Muscle layer of colon (tissue), 2 donors: ENCODE data around the gene TUBB.

Experiments used
- H3K27ac ChIP-seq: one replicate; pipeline ENCODE4 v1.7.0; 2013; ENCODE audit warnings: low read depth, mild to moderate bottlenecking, low read length, moderate library complexity
- H3K27me3 ChIP-seq, 2 donors: one replicate each; pipeline ENCODE4 v1.7.0; 2013; ENCODE audit warnings: low read length in 2 of 2, mild to moderate bottlenecking in 2 of 2; ENCODE audit not compliant: insufficient read depth in 2 of 2, control insufficient read depth in 1 of 2
- H3K36me3 ChIP-seq: one replicate; pipeline ENCODE4 v1.7.0; 2013; ENCODE audit warnings: mild to moderate bottlenecking, low read length; ENCODE audit not compliant: insufficient read depth
- H3K4me1 ChIP-seq: one replicate; pipeline ENCODE4 v1.7.0; 2013; ENCODE audit warnings: mild to moderate bottlenecking, low read length; ENCODE audit not compliant: insufficient read depth
- H3K4me3 ChIP-seq, 2 donors: one replicate each; pipeline ENCODE4 v1.7.0; 2013; ENCODE audit warnings: low read length in 2 of 2, low read depth in 1 of 2, mild to moderate bottlenecking in 1 of 2, moderate library complexity in 1 of 2
- H3K9ac ChIP-seq: one replicate; pipeline ENCODE4 v1.7.0; 2013; ENCODE audit warnings: low read length
- H3K9me3 ChIP-seq: one replicate; pipeline ENCODE4 v1.7.0; 2013; ENCODE audit warnings: mild to moderate bottlenecking, low read length
- donor health status: abdominal sarcoma.
- donor health status: Adenocarcinoma of cecum.

Gene TUBB

DNA sequence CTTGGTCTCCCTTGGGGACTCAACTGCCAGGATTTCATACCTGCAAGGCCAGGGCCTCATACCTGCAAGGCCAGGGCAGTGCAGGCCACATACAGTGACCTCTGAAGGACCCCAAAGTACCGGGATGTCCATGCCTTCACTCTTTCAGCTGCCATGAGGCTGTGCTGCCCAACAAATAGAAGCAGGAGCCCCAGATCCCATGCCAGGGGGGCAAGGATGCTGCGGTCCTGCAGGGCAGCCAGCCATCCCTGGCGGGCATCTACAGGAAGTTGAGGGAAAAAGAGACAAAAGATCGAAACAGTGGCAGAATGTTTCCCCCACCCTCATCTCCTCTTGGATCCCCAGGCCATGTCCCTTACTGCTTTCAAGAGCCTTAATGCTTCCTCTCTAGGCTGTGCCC is 30.2 kb upstream of the TUBB start:
- H3K9ac ChIP-seq = peak overlapping the region; percentile 28
- H3K27me3 ChIP-seq = no peaks in the 10 kb centered on the region
- peaks cover 33% of the 10 kb centered on the region for H3K4me1 ChIP-seq
- H3K4me3 ChIP-seq = peak overlapping the region in 1 of 2 donors; percentile 60
- no peaks in the 10 kb centered on the region for H3K9me3 ChIP-seq
- H3K36me3 ChIP-seq = no peaks in the 10 kb centered on the region
- H3K27ac ChIP-seq = peak overlapping the region; percentile 88

GRCh38 chr6:30690403-30691207 is 29.5 kb upstream of the TUBB start, which contains the start of gene NRM:
Gene NRM (minus strand): TSS chr6:30690984. CDS start chr6:30690974, 10 bp downstream.
- no peaks in the 10 kb centered on the region for H3K9me3 ChIP-seq
- H3K4me1 ChIP-seq = peaks cover 33% of the 10 kb centered on the region
- H3K36me3 ChIP-seq = no peaks in the 10 kb centered on the region
- H3K9ac ChIP-seq = peak within 1 kb of the TSS; percentile 40
- peak within 1 kb of the TSS; percentile 88 for H3K27ac ChIP-seq
- H3K27me3 ChIP-seq = no peaks in the 10 kb centered on the region
- peak within 1 kb of the TSS; percentile 60 to 89 for H3K4me3 ChIP-seq

DNA sequence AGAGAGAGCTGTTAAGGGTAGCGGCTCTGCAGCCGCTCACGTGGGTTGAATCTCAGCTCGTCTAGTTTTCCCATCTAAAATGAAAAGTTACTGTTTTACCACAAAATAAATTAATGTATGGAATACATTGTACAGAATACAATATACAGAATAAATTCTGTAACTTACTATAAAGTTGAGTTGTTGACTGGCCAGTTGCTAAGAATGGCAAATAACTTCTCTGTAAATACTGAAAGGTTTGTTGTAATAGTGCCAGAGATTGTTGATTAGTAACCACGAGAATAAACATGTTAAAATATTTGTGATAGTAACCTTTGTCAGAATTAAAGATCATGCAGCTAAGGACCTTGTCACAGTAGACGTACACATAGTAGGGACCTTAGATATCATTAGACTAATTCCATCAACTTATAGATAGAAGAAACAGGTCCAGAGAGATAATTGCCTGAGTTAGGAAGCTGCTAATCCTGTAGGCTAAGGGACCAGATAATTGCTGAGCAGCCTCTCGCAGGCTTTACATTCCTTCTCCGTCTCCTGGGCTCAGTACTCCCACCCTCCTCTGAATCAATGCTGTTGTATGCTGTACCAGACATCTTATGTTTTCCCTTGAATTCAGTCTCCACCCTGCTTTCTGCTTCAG is 28.8 kb upstream of the TUBB start:
- Histone ChIP-seq H3K4me3 (peak overlapping the region; percentile 60 to 89), H3K4me1 (peaks cover 33% of the 10 kb centered on the region), H3K9me3 (no peaks in the 10 kb centered on the region), H3K9ac (peak overlapping the region; percentile 40), H3K27ac (peak overlapping the region; percentile 88), H3K27me3 (no peaks in the 10 kb centered on the region), H3K36me3 (no peaks in the 10 kb centered on the region)

DNA sequence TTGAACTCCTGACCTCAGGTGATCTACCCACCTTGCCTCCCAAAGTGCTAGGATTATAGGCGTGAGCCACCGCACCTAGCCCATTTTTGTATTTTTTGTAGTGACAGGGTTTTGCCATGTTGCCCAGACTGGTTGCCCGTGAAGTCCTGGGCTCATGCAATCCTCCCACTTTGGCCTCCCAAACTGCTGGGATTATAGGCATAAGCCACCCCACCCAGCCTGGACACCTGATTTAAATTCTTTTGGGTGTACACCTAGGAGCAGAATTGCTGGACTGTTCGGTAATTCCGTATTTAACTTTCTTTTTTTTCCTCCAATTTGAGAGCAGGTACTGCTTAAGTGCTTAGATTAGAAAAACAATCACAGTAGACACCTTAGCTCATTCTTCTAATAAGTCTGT is 23.7 kb upstream of the TUBB start:
- Histone ChIP-seq H3K4me3 (no peak overlapping the region), H3K9ac (no peak overlapping the region), H3K36me3 (peaks cover 5% of the 10 kb centered on the region), H3K9me3 (no peaks in the 10 kb centered on the region), H3K27ac (no peak overlapping the region), H3K4me1 (peaks cover 2% of the 10 kb centered on the region), H3K27me3 (no peaks in the 10 kb centered on the region)

DNA sequence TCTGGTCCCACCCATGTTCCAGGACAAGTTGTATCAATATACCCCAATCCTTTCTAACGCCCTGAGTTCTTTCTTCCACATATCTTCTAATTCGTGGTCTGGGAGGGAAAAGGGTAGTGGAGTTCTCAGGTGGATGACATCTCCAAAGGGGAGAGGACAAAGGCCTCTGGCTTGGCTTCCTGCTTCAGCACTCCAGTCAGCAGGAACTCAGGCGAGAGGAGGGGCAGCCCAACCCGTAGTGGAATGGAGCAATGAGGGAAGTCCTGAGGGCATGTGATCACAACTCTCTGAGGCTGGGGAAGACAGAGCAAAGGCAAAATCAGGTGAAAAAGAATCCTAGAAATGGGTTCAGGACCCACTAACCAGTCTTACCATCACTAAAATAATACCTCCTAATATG is 19.8 kb upstream of the TUBB start:
- Histone ChIP-seq H3K27me3 (no peaks in the 10 kb centered on the region), H3K9me3 (no peaks in the 10 kb centered on the region), H3K4me3 (no peak overlapping the region), H3K27ac (no peak overlapping the region), H3K36me3 (peaks cover 33% of the 10 kb centered on the region), H3K9ac (no peak overlapping the region), H3K4me1 (no peaks in the 10 kb centered on the region)

GRCh38 chr6:30703011-30703410 is 17.1 kb upstream of the TUBB start:
- no peaks in the 10 kb centered on the region for H3K9me3 ChIP-seq
- no peaks in the 10 kb centered on the region for H3K4me1 ChIP-seq
- H3K36me3 ChIP-seq = peaks cover 43% of the 10 kb centered on the region
- no peak overlapping the region for H3K4me3 ChIP-seq
- H3K27me3 ChIP-seq = no peaks in the 10 kb centered on the region
- H3K27ac ChIP-seq = no peak overlapping the region
- no peak overlapping the region for H3K9ac ChIP-seq

DNA sequence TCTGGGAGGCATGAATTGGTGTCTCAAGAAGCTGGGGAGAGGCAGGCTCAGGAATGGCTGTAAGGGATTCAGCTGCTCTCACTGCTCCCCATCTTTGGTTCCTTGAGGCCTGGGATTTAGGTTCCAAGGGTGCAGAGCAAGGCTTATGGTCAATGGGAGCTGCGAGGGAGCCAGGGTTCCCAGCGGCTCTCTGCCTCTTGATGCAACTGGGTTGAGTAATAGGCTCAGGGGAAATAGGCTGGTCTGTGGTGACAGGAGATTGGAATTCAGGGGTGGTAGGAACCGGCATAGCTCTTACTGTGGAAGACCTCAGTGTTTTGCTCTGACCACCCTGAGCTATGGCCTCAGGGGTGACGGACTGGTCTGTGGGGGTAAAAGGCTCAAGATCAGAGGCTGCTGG is 16.3 kb upstream of the TUBB start:
- H3K9me3 ChIP-seq = no peaks in the 10 kb centered on the region
- peaks cover 48% of the 10 kb centered on the region for H3K36me3 ChIP-seq
- H3K27ac ChIP-seq = no peak overlapping the region
- no peaks in the 10 kb centered on the region for H3K4me1 ChIP-seq
- H3K27me3 ChIP-seq = no peaks in the 10 kb centered on the region
- no peak overlapping the region for H3K4me3 ChIP-seq
- no peak overlapping the region for H3K9ac ChIP-seq

- H3K9ac ChIP-seq = no peak overlapping the region
- H3K4me1 ChIP-seq = no peaks in the 10 kb centered on the region
- peaks cover 45% of the 10 kb centered on the region for H3K36me3 ChIP-seq
- no peaks in the 10 kb centered on the region for H3K27me3 ChIP-seq
- no peaks in the 10 kb centered on the region for H3K9me3 ChIP-seq
- H3K4me3 ChIP-seq = no peak overlapping the region
- no peak overlapping the region for H3K27ac ChIP-seq
These were observed 14.5 kb upstream of the TUBB start for GRCh38 chr6:30705620-30706019.

DNA sequence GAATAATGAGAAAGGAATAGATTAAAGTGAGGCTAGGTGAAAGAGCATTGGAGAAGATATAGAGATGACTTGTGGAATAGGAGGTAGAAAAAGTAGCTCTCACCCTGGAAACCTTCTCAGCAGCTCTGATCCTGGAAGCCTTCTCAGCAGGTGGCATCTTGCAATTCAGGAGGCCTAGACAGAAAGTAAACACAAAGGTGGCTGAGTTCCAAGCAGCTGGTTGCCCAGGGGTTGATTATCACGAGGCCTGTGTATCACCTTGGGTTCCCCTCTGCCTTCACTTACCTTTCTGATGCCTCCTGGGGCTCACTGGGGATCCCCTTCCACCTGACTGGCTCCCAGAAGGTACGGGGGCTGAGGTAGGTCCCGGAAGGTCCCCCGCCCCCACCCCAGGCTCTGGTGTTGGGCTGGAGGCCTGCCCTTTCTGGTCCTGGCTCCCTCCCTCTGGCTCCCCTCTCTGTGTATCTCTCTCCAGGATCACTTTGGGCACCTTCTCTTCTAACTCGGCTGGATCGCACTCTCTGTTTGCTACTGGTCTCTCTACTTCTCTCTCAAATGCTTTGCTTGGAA is 12.8 kb upstream of the TUBB start:
- H3K9me3 ChIP-seq = no peaks in the 10 kb centered on the region
- H3K36me3 ChIP-seq = peaks cover 60% of the 10 kb centered on the region
- no peak overlapping the region for H3K27ac ChIP-seq
- H3K4me1 ChIP-seq = no peaks in the 10 kb centered on the region
- H3K4me3 ChIP-seq = no peak overlapping the region
- no peak overlapping the region for H3K9ac ChIP-seq
- no peaks in the 10 kb centered on the region for H3K27me3 ChIP-seq

DNA sequence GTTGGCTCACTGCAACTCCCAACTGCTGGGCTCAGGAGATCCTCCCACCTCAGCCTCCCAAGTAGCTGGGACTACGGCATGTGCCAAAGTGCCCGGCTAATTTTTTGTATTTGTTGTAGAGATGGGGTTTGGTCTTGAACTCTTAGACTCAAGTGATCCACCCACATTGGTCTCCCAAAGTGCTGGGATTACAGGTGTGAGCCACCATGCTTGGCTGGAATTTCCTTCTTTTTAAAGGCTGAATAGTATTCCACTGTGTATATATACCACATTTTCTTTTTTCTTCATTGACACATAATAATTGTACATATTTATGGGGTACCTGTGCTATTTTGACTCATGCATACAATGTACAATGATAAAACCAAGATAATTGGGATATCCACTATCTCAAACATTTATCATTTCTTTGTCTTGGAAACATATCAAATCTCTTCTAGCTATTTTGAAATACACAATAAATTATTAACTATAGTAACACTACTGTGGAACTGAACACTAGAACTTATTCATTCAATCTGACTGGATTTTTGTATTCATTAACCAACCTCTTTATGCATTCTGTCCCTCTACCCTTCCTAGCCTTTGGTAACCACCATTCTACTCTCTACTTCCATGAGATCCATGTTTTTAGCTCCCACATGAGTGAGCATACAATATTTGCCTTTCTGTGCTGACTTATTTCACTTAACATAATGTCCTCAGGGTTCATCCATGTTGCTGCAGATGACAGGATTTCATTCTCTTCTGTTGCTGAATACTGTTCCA is 10.9 kb upstream of the TUBB start:
- H3K27me3 ChIP-seq = no peaks in the 10 kb centered on the region
- no peak overlapping the region for H3K4me3 ChIP-seq
- no peak overlapping the region for H3K27ac ChIP-seq
- H3K4me1 ChIP-seq = no peaks in the 10 kb centered on the region
- peaks cover 61% of the 10 kb centered on the region for H3K36me3 ChIP-seq
- H3K9me3 ChIP-seq = no peaks in the 10 kb centered on the region
- no peak overlapping the region for H3K9ac ChIP-seq

- Histone ChIP-seq H3K9me3 (no peaks in the 10 kb centered on the region), H3K4me1 (peaks cover 4% of the 10 kb centered on the region), H3K27me3 (no peaks in the 10 kb centered on the region), H3K36me3 (peaks cover 55% of the 10 kb centered on the region), H3K27ac (no peak overlapping the region), H3K4me3 (no peak overlapping the region), H3K9ac (no peak overlapping the region)
These were observed 8.3 kb upstream of the TUBB start for GRCh38 chr6:30711758-30712380.
